GM18499 (cell line): Measurements from ENCODE around the gene AP2A1.

Experiments
- ATAC-seq: cut with Tn5 transposase; IDR thresholded peaks from one replicate; pipeline ENCODE4 v1.9.1; 2021; ENCODE audit warnings: moderate number of reproducible peaks; ENCODE audit not compliant: insufficient read depth, unreplicated experiment

The AP2A1 gene

DNA sequence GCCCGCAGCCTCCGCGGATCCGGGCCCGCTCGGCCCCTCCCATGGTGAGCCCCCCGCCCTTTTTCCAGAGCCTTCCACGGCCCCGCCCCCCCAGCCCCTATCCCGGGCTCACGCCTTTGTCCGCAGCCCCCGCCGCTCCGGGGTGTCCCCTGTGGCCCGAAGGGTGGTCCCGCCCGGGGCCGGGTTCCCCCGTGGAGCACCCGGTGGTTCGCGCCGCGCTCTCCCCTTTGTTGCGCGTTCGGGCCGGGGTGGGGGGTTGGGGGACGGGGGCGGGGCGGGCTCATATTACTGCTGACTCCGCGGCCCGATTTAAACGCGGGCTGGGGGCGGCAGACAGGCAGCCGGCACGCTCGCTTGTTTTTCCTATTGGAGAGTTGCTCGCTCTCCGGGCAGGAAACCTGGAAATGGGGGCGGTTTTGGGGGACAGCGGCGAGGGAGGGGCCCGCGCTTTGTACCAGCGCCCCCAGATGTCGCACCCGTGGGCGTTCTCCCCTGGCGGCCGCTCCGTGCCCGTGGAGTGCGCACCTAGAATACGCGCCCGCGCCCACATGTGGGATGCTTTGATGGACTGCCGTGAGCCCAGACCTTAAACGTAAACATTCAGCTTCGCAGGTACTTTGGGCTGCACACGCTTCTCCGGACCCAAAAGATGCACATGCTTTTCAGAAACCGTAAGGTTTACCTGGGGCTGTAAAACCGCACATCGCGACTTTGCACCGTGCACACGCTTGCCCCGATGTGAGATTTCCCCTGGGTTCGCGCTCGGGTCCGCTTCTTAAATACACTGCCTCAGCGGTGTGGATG is 84.9 kb downstream of the AP2A1 start:
- ATAC-seq, result no peak

DNA sequence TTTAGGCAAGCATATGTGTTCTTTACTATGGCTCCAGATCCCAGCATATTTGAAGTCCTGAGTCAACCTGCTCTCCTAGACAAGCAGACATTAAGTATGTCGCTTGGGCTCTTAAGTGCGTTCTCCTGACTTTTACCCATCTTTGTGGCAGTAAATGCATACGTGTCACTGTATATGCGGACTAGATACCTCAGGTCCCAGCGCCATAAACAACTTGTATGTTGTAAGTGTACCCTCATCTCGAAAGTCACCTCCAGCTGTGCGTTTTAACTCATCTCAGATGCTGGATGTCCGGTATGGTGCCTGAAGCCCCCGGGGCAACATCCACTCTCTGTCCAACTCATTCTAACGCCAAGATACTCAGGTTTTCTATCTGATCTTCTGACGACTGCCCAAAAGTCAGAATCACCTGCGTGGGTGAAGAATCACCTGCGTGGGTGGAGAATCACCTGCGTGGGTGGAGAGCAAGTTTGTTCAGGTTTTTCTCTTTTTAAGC is 85.9 kb downstream of the AP2A1 start:
- ATAC-seq, result no peak

DNA sequence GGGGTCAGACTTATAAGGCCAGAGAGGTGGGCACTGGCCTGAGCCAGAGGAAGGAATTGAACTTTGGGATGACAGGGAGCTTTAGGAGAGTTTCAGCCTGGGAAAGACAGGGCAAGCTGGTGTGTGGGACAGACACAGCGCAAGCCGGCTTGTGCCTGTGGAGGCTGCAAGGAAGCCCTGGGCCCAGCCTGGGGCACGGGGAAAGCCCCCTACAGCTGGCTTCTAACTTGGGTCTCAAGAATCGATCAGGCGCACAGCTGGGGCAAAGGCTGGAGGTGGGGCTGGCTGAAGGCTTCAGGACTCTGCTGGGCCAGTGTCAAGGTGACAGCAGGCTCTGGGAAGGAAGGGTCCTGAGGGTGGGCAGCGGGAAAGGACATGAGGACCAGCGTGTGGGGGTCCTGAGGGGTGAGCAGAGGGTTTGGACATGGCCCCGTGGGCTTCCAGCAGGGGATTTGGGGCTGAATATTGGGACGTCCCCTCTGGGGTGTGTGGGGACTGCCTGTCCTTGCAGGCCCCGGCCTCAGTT is 87.1 kb downstream of the AP2A1 start:
- no peak for ATAC-seq

DNA sequence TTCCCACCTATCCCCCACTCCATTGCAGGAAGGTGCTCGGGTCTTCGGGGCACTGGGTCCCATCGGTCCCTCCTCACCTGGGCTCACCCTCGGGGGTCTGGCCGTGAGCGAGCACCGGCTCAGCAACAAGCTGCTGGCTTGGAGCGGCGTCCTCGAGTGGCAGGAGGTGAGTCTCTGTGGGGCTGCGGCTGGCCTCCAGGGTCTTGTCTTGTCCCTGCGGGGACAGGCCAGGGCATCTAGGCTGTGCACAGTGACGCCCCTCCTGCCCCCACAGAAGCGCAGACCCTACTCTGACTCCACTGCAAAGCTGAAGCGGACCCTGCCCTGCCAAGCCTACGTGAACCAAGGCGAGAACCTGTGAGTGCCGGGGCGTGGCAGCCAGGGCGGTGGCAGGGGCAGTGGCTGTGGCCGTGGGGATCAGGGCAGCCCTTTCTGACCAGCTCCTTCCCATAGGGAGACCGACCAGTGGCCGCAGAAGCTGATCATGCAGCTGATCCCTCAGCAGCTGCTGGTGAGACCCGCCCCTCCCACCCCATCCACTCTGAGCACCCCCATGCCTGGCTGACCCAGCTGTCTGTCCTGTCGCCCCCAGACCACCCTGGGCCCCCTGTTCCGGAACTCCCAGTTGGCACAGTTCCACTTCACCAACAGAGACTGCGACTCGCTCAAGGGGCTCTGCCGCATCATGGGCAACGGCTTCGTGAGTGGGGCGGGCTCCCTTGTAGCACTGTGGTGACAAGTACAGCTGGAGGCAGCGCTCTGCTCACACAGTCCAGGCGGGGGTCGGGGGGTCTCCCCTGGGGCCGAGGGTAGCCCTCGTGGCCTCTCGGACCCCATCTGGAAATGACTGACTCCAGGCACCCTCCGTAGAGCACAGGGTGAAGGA is 87.8 kb downstream of the AP2A1 start:
- ATAC-seq, result no peak

DNA sequence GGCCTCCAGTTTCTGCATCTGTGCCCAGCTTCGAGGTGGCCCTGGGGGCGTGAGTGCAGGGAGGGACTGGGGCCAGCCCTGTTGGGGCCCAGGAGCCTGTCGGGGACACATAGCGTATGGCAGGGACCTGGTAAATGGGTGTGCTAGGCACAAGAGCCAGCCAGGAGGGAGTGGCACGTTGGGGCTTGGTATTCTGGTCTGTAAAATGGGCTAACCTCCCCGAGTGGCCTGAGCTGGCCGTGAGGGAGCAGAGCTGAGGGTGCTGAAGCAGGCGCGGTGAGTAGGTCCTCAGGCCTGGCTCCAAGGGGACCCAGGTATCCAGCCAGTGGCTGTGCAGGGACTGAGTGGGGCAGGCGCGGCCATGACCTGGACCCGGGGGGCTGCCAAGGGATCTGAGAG is 88.5 kb downstream of the AP2A1 start:
- no peak for ATAC-seq

DNA sequence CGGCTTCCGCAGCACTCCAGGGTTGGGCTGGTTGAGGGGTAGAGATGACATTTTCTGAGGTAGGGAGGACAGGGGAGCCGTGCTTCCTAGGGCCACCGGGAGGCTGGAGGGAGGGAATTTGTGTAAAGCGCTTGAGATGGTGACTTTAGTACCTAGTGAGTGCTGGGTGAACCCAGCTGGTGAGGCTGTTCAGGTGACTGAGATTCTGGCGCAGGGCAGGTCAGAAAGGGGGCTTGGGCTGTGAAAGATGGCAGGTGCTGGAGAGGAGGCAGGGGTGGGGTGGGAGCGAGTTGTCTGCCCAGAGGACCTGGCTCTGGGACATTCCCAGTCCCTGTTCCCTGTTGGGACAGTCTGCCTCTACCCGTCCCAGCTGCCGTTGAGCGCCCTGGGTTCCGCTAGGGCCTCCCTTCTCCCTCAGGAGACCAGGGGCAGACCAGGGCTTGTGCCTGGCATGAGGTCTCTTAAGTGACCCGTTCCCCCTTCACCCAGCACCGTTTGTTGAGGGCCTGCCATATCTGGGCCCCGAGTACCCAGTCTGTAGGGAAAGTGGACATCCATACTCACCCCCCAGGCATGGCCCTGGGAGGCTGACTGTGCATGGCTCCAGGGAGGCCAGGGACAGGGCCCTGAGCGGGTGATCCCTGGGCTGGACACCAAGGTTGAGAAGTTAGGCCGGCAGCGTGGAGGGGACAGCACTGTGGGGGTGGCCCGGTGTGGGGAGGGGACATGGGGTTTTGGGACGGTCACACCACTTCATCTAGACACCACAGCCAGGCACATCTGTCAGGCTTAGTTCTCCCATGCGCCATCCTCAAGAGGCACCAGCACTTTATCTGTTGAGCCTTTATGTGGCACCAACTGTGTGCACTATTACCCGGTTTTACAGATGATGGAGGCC is 89.1 kb downstream of the AP2A1 start:
- ATAC-seq, result no peak

DNA sequence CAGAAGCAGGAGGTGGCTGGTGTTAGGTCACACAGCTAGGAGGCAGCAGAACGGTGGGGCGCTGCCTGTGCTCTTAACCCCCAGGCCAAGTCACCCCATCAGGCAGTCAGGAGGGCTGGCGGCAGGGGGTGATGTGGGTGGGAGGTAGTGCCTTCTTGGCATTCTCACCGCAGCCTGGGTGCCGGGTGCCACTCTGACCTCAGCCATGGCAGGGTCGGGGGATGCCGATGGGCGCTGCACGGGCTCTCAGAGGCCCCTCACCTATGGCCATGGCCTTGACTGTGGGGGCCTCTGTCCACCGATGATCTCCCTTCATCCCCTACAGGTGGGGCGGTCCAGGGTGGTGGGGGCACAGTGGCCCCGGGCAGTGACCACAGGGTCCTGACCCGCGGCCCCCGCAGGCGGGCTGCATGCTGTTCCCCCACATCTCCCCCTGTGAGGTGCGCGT is 89.8 kb downstream of the AP2A1 start:
- ATAC-seq, result no peak
